HG03025 (cell line): ENCODE results near the gene SPATA6.
"Not testable (repeated sequence)": the region's sequence is repeated elsewhere in the genome, so short reads cannot be mapped to it uniquely, and the experiment has no call there.

Source experiments
- ATAC-seq: cut with Tn5 transposase; IDR thresholded peaks from one replicate; pipeline ENCODE4 v1.9.1; 2021; ENCODE audit warnings: mild to moderate bottlenecking, moderate library complexity; ENCODE audit not compliant: unreplicated experiment, low FRiP score

Gene SPATA6

DNA sequence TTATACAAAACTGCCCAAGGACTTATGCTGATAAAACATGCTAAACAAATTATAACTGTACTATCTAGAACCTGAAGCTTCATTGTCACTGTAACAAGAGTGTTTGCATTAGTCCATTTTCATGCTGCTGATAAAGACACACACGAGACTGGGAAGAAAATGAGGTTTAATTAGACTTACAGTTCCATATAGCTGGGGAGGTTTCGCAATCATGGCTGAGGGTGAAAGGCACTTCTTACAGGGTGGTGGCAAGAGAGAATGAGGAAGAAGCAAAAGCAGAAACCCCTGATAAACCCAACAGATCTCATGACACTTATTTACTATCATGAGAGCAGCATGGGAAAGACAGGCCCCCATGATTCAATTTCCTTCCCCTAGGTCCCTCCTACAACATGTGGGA is 100.4 kb downstream of the SPATA6 start:
- ATAC-seq = no peak

DNA sequence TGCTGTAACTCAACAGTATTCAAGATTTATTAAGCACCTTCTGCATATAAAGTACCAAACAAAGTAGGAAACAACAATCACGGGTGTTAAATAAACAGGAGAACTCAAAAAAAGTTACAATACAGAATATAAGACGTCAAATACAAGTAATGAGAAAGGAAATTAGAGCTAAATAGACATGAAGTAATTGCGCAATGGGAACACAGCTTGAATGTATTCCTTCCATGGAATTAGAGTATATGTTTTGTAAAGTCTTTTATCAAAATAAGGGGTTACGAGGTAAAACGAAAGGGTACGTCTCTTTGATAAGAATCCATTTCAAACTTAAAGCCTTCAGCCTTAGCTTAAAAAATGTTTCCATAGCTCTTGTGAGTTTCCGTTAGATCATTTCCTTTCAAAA is 109.1 kb downstream of the SPATA6 start:
- ATAC-seq = no peak

DNA sequence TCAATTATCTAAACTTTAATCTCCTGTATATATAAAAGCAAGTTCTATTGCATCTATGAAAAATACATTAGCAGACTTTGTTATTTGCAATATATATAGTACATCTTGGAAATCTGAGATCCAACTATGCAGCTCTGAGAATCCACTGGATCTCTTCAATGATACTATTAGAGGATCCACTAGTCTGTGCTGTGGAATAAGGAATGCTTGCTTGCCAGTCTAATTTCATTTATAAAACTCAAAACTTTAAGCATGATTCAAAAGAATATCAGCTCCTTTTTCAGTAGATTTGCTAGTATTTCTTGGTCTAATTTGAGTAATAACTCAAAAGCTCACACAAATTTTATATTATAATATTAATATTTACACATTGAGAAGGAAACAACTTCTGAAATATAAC is 115.1 kb downstream of the SPATA6 start:
- no peak for ATAC-seq

DNA sequence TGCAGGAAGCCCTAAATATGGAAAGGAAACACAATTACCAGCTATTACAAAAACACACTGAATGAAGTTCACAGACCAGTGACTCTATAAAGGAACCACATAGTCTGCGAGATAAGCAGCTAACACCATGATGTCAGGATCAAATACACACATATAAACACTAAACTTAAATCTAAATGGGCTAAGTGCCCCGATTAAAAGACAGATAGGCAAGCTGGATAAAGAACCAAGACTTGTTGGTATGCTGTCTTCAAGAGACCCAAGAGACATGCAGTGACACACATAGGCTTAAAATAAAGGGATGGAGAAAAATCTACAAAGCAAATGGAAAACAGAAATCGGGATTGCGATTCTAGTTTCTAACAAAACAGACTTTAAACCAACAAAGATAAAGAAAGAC is 127.6 kb downstream of the SPATA6 start:
- no peak for ATAC-seq

DNA sequence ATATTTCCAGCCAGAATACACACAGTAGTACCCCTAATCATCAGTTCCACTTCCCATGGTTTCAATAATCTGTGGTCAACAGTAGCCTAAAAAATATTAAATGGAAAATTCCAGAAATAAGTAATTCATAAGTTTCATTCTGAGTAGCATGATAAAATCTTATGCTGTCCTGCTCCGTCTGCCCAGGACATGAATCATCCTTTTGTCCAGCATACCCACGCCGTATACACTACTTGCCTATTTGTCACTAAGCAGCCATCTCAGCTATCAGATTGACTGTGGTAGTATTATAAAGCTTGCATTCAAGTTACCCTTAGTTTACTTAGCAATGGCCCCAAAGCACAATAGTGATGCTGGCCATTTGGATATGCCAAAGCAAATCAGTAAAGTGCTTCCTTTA is 130.8 kb downstream of the SPATA6 start:
- ATAC-seq = no peak

DNA sequence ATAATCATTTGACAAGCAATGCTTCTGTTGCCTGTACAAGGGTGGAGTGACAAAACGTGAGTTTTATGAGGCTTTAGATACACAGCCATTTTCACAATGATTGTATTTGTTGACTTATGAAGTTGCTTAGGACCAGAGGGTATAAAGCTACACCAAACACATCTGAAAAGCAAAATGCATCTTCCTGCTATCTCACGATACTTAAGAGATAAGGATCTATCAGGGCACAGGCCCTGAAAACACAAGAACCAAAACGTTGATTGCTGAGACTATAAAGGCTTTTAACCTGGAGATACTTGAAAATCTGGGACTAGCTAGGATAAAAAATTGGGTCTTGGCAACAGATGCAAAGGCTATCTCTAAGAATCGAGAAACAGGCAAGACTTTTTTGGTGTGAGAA is 133.7 kb downstream of the SPATA6 start:
- ATAC-seq = no peak

DNA sequence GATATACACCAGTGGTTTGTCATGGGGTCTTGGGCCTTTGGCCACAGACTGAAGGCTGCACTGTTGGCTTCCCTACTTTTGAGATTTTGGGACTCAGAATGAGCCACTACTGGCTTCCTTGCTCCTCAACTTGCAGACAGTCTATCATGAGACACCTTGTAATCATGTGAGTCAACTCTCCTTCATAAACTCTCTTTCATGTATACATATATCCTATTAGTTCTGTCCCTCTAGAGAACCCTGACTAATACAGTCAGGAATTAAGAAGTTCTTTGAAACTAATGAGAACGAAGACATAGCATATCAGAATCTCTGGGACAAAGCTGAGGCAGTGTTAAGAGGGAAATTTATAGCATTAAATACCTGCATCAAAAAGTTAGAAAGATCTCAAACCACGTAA is 138.7 kb downstream of the SPATA6 start:
- ATAC-seq = no peak

DNA sequence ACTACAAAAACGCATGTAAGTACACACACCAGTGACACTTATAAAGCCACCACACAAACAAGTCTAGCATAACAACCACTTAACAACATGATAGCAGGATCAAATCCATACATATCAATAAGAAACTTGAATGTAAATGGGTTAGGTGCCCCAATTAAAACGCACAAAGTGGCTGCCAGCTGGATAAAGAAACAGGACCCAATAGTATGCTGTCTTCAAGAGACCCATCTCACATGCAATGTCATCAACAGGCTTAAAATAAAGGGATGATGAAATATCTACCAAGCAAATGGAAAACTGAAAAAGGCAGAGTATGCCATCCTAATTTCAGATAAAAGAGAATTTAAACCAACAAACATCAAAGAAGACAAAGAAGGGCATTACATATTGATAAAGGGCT is 139.9 kb downstream of the SPATA6 start:
- ATAC-seq = no peak

DNA sequence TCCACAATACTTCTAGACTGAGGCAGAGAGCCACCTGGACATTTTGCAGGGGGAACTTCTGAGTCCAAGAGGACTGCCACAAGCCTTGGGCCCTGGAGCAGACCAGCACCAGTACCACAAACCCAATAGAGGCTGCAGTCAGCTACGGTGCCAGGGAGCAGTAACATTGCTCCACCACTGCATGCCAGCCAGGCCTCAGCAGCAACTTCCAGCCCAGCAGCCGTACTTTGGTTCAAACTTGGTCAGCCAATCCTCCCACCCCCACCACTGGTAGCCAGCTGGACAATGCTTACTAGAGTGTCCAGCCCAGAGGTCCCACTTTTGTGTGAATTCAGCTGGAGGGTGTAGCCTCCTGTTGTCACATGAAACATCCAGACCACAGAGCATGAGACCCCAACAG is 142.1 kb downstream of the SPATA6 start:
- ATAC-seq = no peak

DNA sequence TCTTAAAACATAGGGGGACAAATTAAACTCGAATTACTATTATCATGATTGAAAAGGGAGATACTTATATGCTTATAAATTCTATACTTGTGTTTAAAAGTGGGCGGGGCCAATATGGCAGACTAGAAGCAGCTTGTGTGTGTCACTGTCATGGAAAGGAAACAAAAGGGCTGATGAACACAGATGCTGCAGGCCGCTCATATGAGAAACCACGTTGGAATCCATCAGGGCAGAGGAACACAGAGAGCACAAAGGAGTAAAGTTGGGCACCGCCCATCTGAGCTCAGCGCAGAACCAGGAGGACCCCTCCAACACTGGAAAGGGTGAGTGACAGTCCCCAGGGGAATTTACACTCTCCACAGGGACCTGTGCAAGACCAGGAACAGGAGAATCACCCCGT is 142.5 kb downstream of the SPATA6 start:
- ATAC-seq = no peak

DNA sequence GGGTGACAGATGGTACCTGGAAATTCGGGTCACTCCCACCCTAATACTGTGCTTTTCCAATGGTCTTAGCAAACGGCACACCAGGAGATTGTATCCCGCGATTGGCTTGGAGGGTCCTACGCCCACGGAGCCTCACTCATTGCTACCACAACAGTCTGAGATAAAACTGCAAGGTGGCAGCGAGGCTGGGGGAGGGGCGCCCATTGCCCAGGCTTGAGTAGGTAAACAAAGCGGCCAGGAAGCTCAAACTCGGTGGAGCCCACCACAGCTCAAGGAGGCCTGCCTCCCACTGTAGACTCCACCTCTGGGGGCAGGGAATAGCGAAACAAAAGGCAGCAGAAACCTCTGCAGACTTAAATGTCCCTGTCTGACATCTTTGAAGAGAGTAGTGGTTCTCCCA is 160.2 kb downstream of the SPATA6 start:
- not testable (repeated sequence) for ATAC-seq

DNA sequence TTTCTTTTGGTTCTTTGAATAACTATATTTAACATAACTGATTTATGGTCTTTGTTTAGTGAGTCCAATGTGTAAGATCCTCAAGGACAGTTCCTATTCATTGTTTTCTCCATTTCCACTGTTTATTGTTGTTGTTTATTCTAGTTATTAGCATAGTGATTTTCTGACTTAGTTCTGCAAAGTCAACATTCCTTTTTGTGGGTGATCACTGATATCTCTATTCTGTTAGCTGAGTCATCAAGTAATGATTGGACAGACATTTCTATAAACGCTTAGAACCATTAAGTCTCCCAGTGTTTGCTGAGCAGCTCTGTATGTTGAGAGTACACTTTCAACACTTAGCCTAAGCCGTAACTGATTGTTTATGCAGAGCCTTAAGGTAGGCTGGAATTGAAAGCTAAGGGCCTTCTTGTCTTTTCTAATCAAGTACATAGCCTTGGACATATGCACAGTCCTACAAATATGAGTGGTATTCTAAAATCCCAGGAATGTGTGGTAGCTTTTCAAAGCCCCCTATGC is 162.4 kb downstream of the SPATA6 start:
- no peak for ATAC-seq

DNA sequence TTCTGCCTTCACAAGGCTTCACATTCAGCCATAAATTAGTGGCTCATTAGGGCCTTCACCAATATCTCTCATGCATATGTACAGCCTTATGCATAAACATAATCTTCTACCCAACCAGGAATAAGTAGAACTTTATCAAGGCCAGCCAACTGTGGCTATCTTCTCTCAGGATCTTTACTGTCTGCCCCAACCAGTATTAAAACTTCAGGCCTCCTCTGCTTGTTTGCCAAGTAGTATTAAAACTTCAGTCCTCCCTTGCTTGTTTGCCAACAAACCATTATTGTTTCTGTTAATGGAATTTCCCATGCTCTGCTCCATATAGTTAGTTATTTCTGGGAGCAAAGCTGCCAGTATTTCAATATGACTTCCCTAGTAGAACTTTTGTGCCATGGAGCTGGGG is 169.4 kb downstream of the SPATA6 start:
- no peak for ATAC-seq

DNA sequence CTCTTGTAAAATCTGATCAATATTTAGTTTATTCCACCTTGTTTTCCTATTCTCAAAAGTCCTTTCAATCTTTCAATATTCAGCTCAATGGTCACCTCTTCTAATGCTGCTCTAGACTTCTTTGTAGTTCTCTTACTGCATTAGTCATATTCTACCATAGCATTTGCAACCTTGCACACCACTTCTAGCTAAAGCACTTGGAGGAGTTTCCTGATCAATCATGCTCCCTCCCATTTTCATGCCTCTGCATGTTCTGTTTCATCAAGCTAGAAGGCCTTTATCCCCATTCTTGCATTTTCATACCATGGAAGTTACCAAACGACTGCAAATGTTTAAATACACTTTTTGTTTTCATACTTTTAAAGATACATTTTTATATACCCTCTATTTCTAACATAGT is 177.3 kb downstream of the SPATA6 start:
- no peak for ATAC-seq

DNA sequence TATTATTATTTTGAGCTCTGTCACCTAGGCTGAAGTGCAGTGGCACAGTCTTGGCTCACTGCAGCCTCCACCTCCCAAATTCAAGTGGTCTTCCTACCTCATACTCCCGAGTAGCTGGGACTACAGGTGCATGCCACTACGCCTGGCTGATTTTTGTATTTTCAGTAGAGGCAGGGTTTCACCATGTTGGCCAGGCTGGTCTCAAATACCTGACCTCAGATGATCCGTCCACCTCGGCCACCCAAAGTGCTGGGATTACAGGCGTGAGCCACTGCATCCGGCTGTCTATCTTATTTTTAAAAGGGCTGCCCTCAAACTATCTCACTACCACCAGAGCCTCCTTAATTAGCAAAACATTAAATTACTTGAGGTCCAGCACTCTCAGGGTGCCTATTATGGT is 177.9 kb downstream of the SPATA6 start:
- not testable (repeated sequence) for ATAC-seq

DNA sequence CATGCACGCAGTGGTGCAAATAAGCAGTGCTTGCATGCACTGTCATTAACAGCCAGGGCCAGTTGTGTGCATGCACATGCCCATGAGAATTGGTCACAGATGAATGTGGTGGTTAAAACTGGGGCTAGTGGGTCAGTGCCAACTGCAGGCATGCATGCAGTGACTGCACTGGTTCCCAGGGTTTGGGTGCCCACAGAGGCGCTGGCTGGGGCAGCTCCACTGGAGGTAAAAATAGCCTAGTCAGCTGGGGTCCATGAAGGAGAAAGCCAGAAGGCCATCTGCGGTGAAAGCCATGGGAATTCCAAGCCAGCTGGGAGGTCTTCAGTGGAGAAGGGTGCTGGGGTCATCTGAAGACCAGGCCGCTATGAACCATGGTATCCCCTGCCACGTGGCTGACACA is 179.3 kb downstream of the SPATA6 start:
- no peak for ATAC-seq

DNA sequence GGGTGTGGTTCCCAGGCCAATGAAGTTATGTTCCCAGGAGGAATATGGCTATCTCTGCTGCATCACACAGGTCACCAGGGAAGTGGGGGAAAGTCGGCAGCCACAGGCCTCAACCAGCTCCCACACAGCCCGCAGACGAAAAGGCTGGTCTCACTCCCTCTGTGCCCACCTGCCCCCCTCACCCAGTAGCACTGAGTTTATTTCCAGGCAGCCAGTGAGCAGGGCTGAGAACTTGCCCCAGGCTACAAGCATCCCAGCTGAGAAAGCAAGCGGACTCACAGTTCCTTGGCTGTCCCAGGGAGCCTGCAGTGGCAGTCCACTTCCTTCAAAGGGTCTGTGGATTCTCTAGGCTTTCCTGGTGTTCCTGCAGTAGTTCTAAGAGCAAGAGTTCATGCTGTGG is 180.6 kb downstream of the SPATA6 start:
- ATAC-seq = no peak

DNA sequence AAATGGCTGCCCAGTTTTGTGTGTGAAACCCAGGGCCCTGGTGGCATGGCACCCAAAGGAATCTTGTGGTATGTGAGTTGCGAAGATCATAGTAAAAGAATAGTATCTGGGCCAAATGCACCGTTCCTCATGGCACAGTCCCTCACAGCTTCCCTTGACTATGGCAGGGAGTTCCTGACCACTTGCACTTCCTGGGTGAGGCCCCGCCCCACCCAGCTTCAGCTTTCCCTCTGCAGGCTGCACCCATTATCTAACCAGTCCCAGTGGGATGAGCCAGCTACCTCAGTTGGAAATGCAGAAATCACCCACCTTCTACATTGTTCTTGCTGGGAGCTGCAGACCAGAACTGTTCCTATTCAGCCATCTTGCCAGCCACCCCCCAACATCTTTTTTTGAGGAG is 186.5 kb downstream of the SPATA6 start:
- no peak for ATAC-seq

DNA sequence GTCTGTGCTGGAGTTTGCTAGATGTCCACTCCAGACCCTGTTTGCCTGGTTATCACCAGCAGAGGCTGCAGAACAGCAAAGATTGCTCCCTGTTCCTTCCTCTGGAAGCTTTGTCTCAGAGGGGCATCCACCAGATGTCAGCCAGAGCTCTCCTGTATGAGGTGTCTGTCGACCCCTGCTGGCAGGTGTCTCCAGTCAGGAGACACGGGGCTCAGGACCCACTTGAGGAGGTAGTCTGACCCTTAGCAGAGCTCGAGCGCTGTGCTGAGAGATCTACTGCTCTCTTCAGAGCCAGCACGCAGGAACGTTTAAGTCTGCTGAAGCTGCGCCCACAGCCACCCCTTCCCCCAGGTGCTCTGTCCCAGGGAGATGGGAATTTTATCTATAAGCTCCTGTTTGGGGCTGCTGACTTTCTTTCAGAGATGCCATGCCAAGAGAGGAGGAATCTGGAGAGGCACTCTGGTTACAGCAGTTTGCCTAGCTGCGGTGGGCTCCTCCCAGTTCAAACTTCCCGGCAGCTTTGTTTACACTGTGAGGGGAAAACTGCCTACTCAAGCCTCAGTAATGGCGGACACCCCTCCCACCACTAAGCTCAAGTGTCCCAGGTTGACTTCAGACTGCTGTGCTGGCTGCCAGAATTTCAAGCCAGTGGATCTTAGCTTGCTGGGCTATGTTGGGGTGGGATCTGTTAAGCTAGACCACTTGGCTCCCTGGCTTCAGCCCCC is 187.1 kb downstream of the SPATA6 start:
- ATAC-seq = not testable (repeated sequence)

DNA sequence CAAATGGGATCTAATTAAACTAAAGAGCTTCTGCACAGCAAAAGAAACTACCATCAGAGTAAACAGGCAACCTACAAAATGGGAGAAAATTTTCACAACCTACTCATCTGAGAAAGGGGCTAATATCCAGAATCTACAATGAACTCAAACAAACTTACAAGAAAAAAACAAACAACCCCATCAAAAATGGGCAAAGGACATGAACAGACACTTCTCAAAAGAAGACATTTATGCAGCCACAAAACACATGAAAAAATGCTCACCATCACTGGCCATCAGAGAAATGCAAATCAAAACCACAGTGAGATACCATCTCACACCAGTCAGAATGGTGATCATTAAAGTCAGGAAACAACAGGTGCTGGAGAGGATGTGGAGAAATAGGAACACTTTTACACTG is 189.7 kb downstream of the SPATA6 start:
- not testable (repeated sequence) for ATAC-seq

DNA sequence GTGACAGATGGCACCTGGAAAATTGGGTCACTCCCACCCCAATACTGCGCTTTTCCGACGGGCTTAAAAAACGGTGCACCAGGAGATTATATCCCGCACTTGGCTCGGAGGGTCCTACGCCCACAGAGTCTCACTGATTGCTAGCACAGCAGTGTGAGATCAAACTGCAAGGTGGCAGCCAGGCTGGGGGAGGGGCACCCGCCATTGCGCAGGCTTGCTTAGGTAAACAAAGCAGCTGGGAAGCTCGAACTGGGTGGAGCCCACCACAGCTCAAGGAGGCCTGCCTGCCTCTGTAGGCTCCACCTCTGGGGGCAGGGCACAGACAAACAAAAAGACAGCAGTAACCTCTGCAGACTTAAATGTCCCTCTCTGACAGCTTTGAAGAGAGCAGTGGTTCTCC is 194.6 kb downstream of the SPATA6 start:
- ATAC-seq = not testable (repeated sequence)

DNA sequence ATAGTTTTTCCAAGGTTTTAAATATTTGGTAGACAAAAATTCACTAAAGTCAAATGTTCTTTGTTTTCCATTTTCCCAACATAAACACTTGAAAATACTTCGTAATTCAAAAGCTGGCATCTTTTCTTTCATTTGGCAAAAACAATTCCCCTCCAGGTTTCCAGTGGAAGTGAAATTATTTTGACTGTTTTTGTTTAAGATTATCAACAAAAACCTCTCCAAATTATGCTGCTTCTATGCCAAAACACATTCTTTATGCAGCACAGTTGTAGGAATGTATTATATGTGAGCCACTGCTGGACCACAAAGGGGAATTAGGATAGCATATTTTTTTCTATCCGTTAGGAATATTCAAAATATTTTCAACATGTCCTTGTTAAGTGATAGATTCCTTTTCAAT is 205.4 kb downstream of the SPATA6 start:
- ATAC-seq = no peak

DNA sequence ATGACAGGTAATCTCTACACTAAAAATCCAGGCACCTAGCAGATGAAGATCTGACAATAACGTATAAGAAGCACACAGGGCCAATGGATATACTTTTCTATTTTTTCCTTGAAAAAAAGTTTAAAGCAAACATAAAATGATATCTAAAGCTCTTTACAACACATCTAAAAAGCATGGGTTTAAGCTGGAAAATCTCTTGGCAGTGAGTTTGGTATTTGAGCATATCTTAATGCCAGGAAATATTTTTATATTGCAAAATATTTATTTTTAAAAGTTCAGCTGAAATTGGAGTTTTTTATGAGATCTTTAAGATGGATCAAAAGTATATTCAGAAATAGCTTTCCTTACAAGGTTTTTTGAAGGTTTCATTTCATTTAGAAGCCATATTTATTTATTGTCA is 209.0 kb downstream of the SPATA6 start:
- no peak for ATAC-seq
